NCI-H146 (cell line): ENCODE results near the gene FNDC11.
"Not testable (repeated sequence)": the region's sequence is repeated elsewhere in the genome, so short reads cannot be mapped to it uniquely, and the experiment has no call there.

ENCODE experiments used
- DNase-seq: peaks from one replicate; lab custom pipeline; 2025; lab: John Stamatoyannopoulos, UW

The FNDC11 gene

DNA sequence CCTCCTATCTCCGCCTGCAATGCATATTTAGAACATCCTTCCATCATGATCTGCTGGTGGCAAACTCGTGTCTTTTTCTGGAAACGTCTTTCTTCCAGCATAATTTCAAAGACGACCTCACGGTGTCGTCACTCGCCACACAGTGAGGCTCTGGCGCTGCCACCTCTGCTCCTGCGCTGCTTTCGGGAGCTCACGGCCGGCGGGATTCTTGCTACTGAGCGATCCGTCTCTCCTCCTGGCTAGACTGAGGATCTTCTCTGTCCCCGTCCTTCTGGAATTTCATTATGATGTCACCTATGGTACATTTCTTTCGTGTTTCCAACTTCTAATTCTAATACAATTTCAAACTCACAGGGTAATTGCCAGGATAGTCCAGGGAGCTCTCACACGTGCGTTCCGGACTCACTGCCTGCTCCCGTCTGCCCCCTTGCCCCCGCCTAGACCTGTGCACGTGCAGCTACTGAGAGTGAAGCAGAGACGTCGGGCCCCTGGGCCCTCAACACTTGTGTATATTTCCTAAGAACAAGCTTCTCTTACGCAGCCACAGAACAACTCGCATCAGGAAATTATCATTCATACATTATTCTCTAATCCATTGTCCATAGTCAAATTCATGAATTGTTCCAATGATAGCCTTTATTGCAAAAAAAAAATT, 45.6 kb downstream of the FNDC11 start:
- no peak for DNase-seq

DNA sequence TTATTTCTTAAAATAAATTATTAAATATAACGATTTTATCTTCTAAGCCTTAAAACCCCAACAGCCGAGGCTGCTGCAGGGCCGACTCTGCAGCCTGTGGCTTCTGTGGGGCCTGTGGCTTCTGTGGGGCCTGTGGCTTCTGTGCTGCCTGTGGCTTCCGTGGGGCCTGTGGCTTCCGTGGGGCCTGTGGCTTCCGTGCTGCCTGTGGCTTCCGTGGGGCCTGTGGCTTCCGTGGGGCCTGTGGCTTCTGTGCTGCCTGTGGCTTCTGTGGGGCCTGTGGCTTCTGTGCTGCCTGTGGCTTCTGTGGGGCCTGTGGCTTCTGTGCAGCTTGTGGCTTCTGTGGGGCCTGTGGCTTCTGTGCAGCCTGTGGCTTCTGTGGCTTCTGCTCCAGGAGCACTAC, 47.7 kb downstream of the FNDC11 start:
- DNase-seq: not testable (repeated sequence)

DNA sequence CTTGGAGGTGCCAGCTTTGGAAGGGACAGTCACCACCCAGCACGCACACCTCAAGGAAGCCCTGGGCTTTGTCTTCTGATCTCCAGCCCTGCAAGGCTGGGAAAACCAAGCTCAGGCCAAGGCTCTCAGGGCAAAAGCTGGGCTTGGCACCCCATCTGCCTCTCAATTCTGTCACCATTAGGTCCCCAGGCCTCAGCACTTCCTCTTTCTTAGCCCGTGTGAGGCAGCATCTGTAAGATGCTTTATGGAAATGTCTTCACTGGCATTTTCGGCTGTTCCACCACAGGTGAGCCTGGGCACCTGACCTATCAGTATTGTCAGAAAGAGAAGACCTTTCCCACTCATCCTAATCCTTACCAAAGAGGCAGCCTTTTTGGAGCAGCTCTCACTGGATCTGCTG, 48.4 kb downstream of the FNDC11 start:
- DNase-seq: no peak
